Stomach (tissue), 19 donors: Measurements from ENCODE around the gene ZNF688. TPM values are rescaled to one million over a fixed set of nuclear protein-coding genes. Genes with fewer than 3 reads are reported as not detected.

ENCODE experiments used
- DNase-seq, 2 donors: peaks; one replicate each; pipeline versions ENCODE4 v3.0.0 to v3.0.0-alpha.2; 2013 to 2019
- H3K27ac ChIP-seq, 5 donors: fragments of 200-600 bp in 4 of 5; sonication (generic) in 4 of 5; one replicate each; pipeline ENCODE4 v1.5.1; 2013 to 2019; ENCODE audit warnings: mild to moderate bottlenecking in 1 of 5, moderate library complexity in 1 of 5
- H3K27me3 ChIP-seq, 3 donors: fragments of 200-600 bp; sonication (generic); one replicate each; pipeline ENCODE4 v1.5.1; 2017 to 2019; ENCODE audit warnings: mixed run types in 1 of 3
- H3K36me3 ChIP-seq, 4 donors: fragments of 200-600 bp; sonication (generic); 1 replicate in 3 of 4; 2 replicates in 1 of 4; pipeline ENCODE4 v1.5.1; 2016 to 2019
- H3K4me1 ChIP-seq, 4 donors: fragments of 200-600 bp; sonication (generic); one replicate each; pipeline ENCODE4 v1.5.1; 2016 to 2019
- H3K4me3 ChIP-seq, 4 donors: fragments of 200-600 bp; sonication (generic) in 3 of 4; one replicate each; pipeline ENCODE4 v1.5.1; 2016 to 2019; ENCODE audit warnings: mild to moderate bottlenecking in 1 of 4
- H3K9me3 ChIP-seq, 4 donors: fragments of 200-600 bp; sonication (generic); one replicate each; pipeline ENCODE4 v1.5.1; 2016 to 2019
- EP300 ChIP-seq: sonication (generic); formaldehyde crosslinking; IDR thresholded peaks from one replicate; pipeline ENCODE4 v1.6.1; 2017; ENCODE audit warnings: antibody characterized with exemption
- POLR2A ChIP-seq, 4 donors: fragments of 450-650 bp; IDR thresholded peaks; one replicate each; pipeline ENCODE4 v1.6.1; 2016; ENCODE audit warnings: antibody characterized with exemption in 4 of 4, control low read depth in 2 of 4, mild to moderate bottlenecking in 1 of 4, moderate library complexity in 1 of 4
- POLR2AphosphoS5 ChIP-seq, 3 donors: sonication (generic); formaldehyde crosslinking; IDR thresholded peaks; one replicate each; pipeline ENCODE4 v1.6.1; 2016; ENCODE audit warnings: antibody characterized with exemption in 3 of 3
- WGBS, 5 donors: extraction: QIAGEN DNeasy Blood & Tissue Kit in 3 of 5; methylation state at CpG; one replicate each; pipeline versions ENCODE4 v1.1.5 to v1.1.7; 2013 to 2018; 5-methylcytosine and 5-hydroxymethylcytosine counted together
- intact Hi-C: fragments of 100-400 bp; cut with DNase I; formaldehyde crosslinking; loops from one replicate; pipeline ENCODE4 v1.15.1; 2023; ENCODE audit warnings: low total_unique reads
- long read RNA-seq, 10 donors: transcript quantifications; one replicate each; lab custom pipeline, GENCODE V29; 2026
- polyA plus RNA-seq, 3 donors: library from polyadenylated mRNA; stranded (reverse); fragments of 200-250 nt; gene quantifications; one replicate each; pipeline ENCODE4 v1.2.3, GENCODE V29; 2013
- total RNA-seq, 5 donors: library from RNA; depleted of rRNA; stranded (reverse); fragments of >200 nt; gene quantifications; one replicate each; pipeline versions ENCODE4 v1.1.0 to v1.2.3, GENCODE V29; 2014 to 2016
- TF ChIP-seq, protein P1 (sequence below), 7 experiments: fragments of 450-650 bp in 4 of 7; fragments of 200-600 bp in 3 of 7; sonication (generic) in 3 of 7; IDR thresholded peaks; one replicate each; pipeline ENCODE4 v1.5.1; 2016 to 2019; ENCODE audit warnings: antibody characterized with exemption in 7 of 7, control low read depth in 2 of 7, mild to moderate bottlenecking in 1 of 7
- donor health status: healthy with polysubstance abuse.
- donor health status: Bipolar disorder and iron deficiency.
- donor health status: healthy.

Gene ZNF688
- total RNA-seq, result 100 to 1,000 TPM in 1 of 5 donors, 10 to 100 TPM in 3, 1 to 10 TPM in 1; 9.4 to 123 (median 18.3) TPM
- 10 to 100 TPM; 25.2 to 26.1 (median 25.3) TPM for polyA plus RNA-seq
- long read RNA-seq, donor 1, partial matches to known transcripts, result 0 of 4 reads
- long read RNA-seq, donor 1, other reads (novel, unspliced or antisense), result 0 of 4 reads
- long read RNA-seq, donor 2, partial matches to known transcripts, result 0 of 4 reads
- long read RNA-seq, donor 2, other reads (novel, unspliced or antisense), result 0 of 4 reads
- long read RNA-seq, donor 3, partial matches to known transcripts, result 0 of 5 reads
- long read RNA-seq, donor 3, other reads (novel, unspliced or antisense), result 0 of 5 reads
- long read RNA-seq, donor 4, result 0 reads
- long read RNA-seq, donor 5, partial matches to known transcripts, result 0 of 6 reads
- long read RNA-seq, donor 5, other reads (novel, unspliced or antisense), result 0 of 6 reads
- long read RNA-seq, donor 6, transcript ZNF688-201 (3 exons, 2,506 nt), result major isoform, 11 of 14 reads
- long read RNA-seq, donor 6, partial matches to known transcripts, result 0 of 14 reads
- long read RNA-seq, donor 6, other reads (novel, unspliced or antisense), result 0 of 14 reads
- long read RNA-seq, donor 7, partial matches to known transcripts, result 0 of 6 reads
- long read RNA-seq, donor 7, other reads (novel, unspliced or antisense), result 0 of 6 reads
- long read RNA-seq, donor 8, partial matches to known transcripts, result 0 of 2 reads
- long read RNA-seq, donor 8, other reads (novel, unspliced or antisense), result 0 of 2 reads
- long read RNA-seq, donor 9, partial matches to known transcripts, result 0 of 5 reads
- long read RNA-seq, donor 9, other reads (novel, unspliced or antisense), result 0 of 5 reads
- long read RNA-seq, donor 10, partial matches to known transcripts, result 0 of 2 reads
- long read RNA-seq, donor 10, other reads (novel, unspliced or antisense), result 0 of 2 reads

GRCh38 chr16:30571445-30572322 is at the start of gene ZNF688:
Gene ZNF688, minus strand, starts transcription at chr16:30571714. Its CDS starts 85 bp downstream, at chr16:30571629.
- intact Hi-C loops, result no loop called here
- 0 to 1% (median 0%) methylated on average over 40 to 67 of the region's 67 CpGs for WGBS, 5 donors
- Histone ChIP-seq H3K27ac (peak within 1 kb of the TSS; percentile 92 to 99 (median 96)), H3K27me3 (no peaks in the 10 kb centered on the region), H3K4me3 (peak within 1 kb of the TSS; percentile 64 to 81 (median 79)), H3K9me3 (no peaks in the 10 kb centered on the region), H3K4me1 (peaks cover 19 to 58% (median 25%) of the 10 kb centered on the region in 4 donors), H3K36me3 (peaks cover under 1 to 5% (median 4%) of the 10 kb centered on the region in 4 donors)
- peak; percentile 94 to 99 for DNase-seq
- TF ChIP-seq EP300 (no peak), POLR2A (IDR thresholded peaks at IDR 0.05) (no peak), POLR2AphosphoS5 (IDR thresholded peaks at IDR 0.05) (peak; percentile 62 to 85 (median 75))
- TF ChIP-seq, protein P1, sequence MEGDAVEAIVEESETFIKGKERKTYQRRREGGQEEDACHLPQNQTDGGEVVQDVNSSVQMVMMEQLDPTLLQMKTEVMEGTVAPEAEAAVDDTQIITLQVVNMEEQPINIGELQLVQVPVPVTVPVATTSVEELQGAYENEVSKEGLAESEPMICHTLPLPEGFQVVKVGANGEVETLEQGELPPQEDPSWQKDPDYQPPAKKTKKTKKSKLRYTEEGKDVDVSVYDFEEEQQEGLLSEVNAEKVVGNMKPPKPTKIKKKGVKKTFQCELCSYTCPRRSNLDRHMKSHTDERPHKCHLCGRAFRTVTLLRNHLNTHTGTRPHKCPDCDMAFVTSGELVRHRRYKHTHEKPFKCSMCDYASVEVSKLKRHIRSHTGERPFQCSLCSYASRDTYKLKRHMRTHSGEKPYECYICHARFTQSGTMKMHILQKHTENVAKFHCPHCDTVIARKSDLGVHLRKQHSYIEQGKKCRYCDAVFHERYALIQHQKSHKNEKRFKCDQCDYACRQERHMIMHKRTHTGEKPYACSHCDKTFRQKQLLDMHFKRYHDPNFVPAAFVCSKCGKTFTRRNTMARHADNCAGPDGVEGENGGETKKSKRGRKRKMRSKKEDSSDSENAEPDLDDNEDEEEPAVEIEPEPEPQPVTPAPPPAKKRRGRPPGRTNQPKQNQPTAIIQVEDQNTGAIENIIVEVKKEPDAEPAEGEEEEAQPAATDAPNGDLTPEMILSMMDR (IDR thresholded peaks at IDR 0.05), result no peak

GRCh38 chr16:30620169-30620568 is 48.7 kb upstream of the ZNF688 start:
- H3K4me1 ChIP-seq, result peaks cover 0 to 4% (median 0%) of the 10 kb centered on the region in 4 donors
- no peaks in the 10 kb centered on the region for H3K9me3 ChIP-seq
- peaks cover 0 to 20% (median 0%) of the 10 kb centered on the region in 3 donors for H3K27me3 ChIP-seq
- H3K36me3 ChIP-seq, result no peaks in the 10 kb centered on the region
- H3K4me3 ChIP-seq, result no peak overlapping the region
- WGBS, 5 donors, result 43 to 57% (median 55%) methylated on average over 3 of the region's 3 CpGs
- no peak overlapping the region for H3K27ac ChIP-seq
- intact Hi-C loops, result no loop called here
- TF ChIP-seq POLR2AphosphoS5 (IDR thresholded peaks at IDR 0.05) (no peak), EP300 (no peak), POLR2A (IDR thresholded peaks at IDR 0.05) (no peak)
- TF ChIP-seq, protein P1 (IDR thresholded peaks at IDR 0.05), result no peak
- DNase-seq, result no peak

GRCh38 chr16:30619638-30620037 is 48.1 kb upstream of the ZNF688 start:
- TF ChIP-seq EP300 (no peak), POLR2A (IDR thresholded peaks at IDR 0.05) (no peak), POLR2AphosphoS5 (IDR thresholded peaks at IDR 0.05) (no peak)
- TF ChIP-seq, protein P1 (IDR thresholded peaks at IDR 0.05), result no peak
- no peak for DNase-seq
- 82 to 92% (median 86%) methylated on average over 5 of the region's 5 CpGs for WGBS, 5 donors
- no peak overlapping the region for H3K27ac ChIP-seq
- H3K4me3 ChIP-seq, result no peak overlapping the region
- H3K27me3 ChIP-seq, result peaks cover 0 to 19% (median 0%) of the 10 kb centered on the region in 3 donors
- H3K9me3 ChIP-seq, result no peaks in the 10 kb centered on the region
- no peaks in the 10 kb centered on the region for H3K36me3 ChIP-seq
- peaks cover 0 to 4% (median 0%) of the 10 kb centered on the region in 4 donors for H3K4me1 ChIP-seq
- intact Hi-C loops, result no loop called here
